Esophagus squamous epithelium (tissue), 4 donors: ENCODE data around the gene MTMR3.

Source experiments
- CTCF ChIP-seq, 6 experiments: fragments of 450-650 bp in 4 of 6; fragments of 200-600 bp in 2 of 6; sonication (generic) in 2 of 6; IDR thresholded peaks; one replicate each; pipeline ENCODE4 v1.5.1; 2016 to 2019; ENCODE audit warnings: antibody characterized with exemption in 6 of 6, mild to moderate bottlenecking in 4 of 6, moderate library complexity in 4 of 6
- POLR2A ChIP-seq, 4 donors: fragments of 450-650 bp; IDR thresholded peaks; one replicate each; pipeline ENCODE4 v1.6.1; 2017; ENCODE audit warnings: antibody characterized with exemption in 4 of 4, mild to moderate bottlenecking in 4 of 4, moderate library complexity in 3 of 4

- TF ChIP-seq POLR2A (IDR thresholded peaks at IDR 0.05) (no peak), CTCF (IDR thresholded peaks at IDR 0.05) (no peak)
Observed at GRCh38 chr22:29937940-29938693, 55.1 kb downstream of the MTMR3 start.
